GM12878 (cell line): ENCODE measurements around the gene CADM2. TPM values are rescaled to one million over a fixed set of nuclear protein-coding genes. Genes with fewer than 3 reads are reported as not detected.

Experiments used
- ATAC-seq: fragments of 200-7000 bp; cut with Tn5 transposase; 3 replicates; pipeline ENCODE4 v1.9.1; 2020; ENCODE audit warnings: mild to moderate bottlenecking, moderate library complexity
- BruUV-seq: library from RNA; stranded (reverse); fragments of 400-500 nt; replicated peaks from 2 replicates; lab custom pipeline; 2021; lab: Mats Ljungman, UMichigan
- CTCF ChIA-PET: fragments of 300-600 bp; sonication (Branson Sonifier 250); formaldehyde crosslinking; extraction: SDS; loops from one replicate; lab custom pipeline; 2021; ENCODE audit warnings: inconsistent platforms; lab: Yijun Ruan, JAX
- POLR2A ChIA-PET: fragments of 350-600 bp; formaldehyde crosslinking; extraction: SDS; loops from one replicate; lab custom pipeline; 2021; ENCODE audit warnings: inconsistent platforms; lab: Charles Lee
- RAD21 ChIA-PET: fragments of 300-600 bp; sonication (Branson Sonifier 250); formaldehyde crosslinking; loops from one replicate; lab custom pipeline; 2023; ENCODE audit warnings: antibody characterized with exemption; ENCODE audit not compliant: unreplicated experiment; lab: Charles Lee
- SMC1A ChIA-PET: fragments of 300-600 bp; sonication (Branson Sonifier 250); formaldehyde crosslinking; loops from one replicate; lab custom pipeline; 2023; ENCODE audit not compliant: unreplicated experiment, uncharacterized antibody; lab: Charles Lee
- DNase-seq: peaks from one replicate; pipeline ENCODE4 v3.0.0-alpha.2; 2011; ENCODE audit warnings: low read depth, low spot score
- FAIRE-seq: peaks from 3 replicates; lab custom pipeline; 2011; peaks lifted over from hg19 to GRCh38; lab: Jason Lieb, UNC
- H2AFZ ChIP-seq: 2 replicates; pipeline ENCODE4 v1.6.0; 2011; ENCODE audit warnings: low read depth, low read length, control low read depth; ENCODE audit not compliant: control insufficient read depth
- H3K27ac ChIP-seq: 2 replicates; pipeline ENCODE4 v1.5.1; 2011; ENCODE audit warnings: control low read depth; ENCODE audit not compliant: control insufficient read depth, insufficient read depth
- H3K27me3 ChIP-seq, 2 experiments: replicated peaks in 1 of 2; 2 replicates each; pipeline versions ENCODE4 v1.6.0 to v1.6.1; 2011; ENCODE audit warnings: low read length in 1 of 2; ENCODE audit not compliant: control insufficient read depth in 2 of 2, insufficient read depth in 2 of 2
- H3K36me3 ChIP-seq, 2 experiments: 2 replicates each; pipeline ENCODE4 v1.5.1; 2011; ENCODE audit warnings: low read length in 1 of 2; ENCODE audit not compliant: control insufficient read depth in 2 of 2, insufficient read depth in 2 of 2
- H3K4me1 ChIP-seq: 2 replicates; pipeline ENCODE4 v1.6.1; 2011; ENCODE audit warnings: mild to moderate bottlenecking, low read length, moderate library complexity, mixed read lengths; ENCODE audit not compliant: control insufficient read depth, insufficient read depth
- H3K4me2 ChIP-seq: 2 replicates; pipeline ENCODE4 v1.6.0; 2011; ENCODE audit warnings: control low read depth; ENCODE audit not compliant: control insufficient read depth, insufficient read depth
- H3K4me3 ChIP-seq: fragments of 200-600 bp; sonication (generic); 2 replicates; pipeline ENCODE4 v1.5.1; 2016
- H3K79me2 ChIP-seq: 2 replicates; pipeline ENCODE4 v1.6.0; 2011; ENCODE audit warnings: low read length; ENCODE audit not compliant: control insufficient read depth, insufficient read depth
- H3K9ac ChIP-seq: 2 replicates; pipeline ENCODE4 v1.8.0; 2011; ENCODE audit warnings: low read length, control low read depth, mixed read lengths; ENCODE audit not compliant: control insufficient read depth, insufficient read depth
- H3K9me3 ChIP-seq: replicated peaks from 3 replicates; pipeline ENCODE4 v1.5.1; 2011; ENCODE audit warnings: mild to moderate bottlenecking, low read length; ENCODE audit not compliant: control insufficient read depth, insufficient read depth
- H4K20me1 ChIP-seq: 2 replicates; pipeline ENCODE4 v1.6.0; 2011; ENCODE audit not compliant: control insufficient read depth, insufficient read depth
- ATF2 ChIP-seq: IDR thresholded peaks from 2 replicates; pipeline ENCODE4 v1.6.1; 2012; ENCODE audit warnings: low read length, inconsistent platforms
- EED ChIP-seq: sonication (generic); IDR thresholded peaks from 2 replicates; pipeline ENCODE4 v1.6.1; 2016; ENCODE audit warnings: antibody characterized with exemption, low read depth
- NFYA ChIP-seq: IDR thresholded peaks from 2 replicates; pipeline ENCODE4 v1.6.1; 2011; ENCODE audit warnings: low read depth, mild to moderate bottlenecking, low read length, improper control_type of control experiment, borderline replicate concordance
- RAD51 ChIP-seq: fragments of 450-650 bp; IDR thresholded peaks from 2 replicates; pipeline ENCODE4 v1.6.1; 2016; ENCODE audit warnings: moderate library complexity, mild to moderate bottlenecking, inconsistent platforms
- ZBTB4 ChIP-seq: fragments of 450-650 bp; formaldehyde crosslinking; IDR thresholded peaks from 2 replicates; pipeline ENCODE4 v1.4.0; 2022; ENCODE audit warnings: mild to moderate bottlenecking, moderate library complexity
- WGBS: methylation state at CpG from one replicate; pipeline ENCODE4 v1.1.6; 2016; ENCODE audit warnings: low lambda C conversion rate; ENCODE audit not compliant: insufficient replicate concordance, insufficient coverage; ENCODE audit errors: missing lambda C conversion rate; 5-methylcytosine and 5-hydroxymethylcytosine counted together
- in situ Hi-C: fragments of 300-500 bp; cut with MboI; formaldehyde crosslinking; loops from 9 replicates; pipeline ENCODE4 v1.14.3; 2018; ENCODE audit warnings: mixed read lengths
- intact Hi-C: fragments of 100-400 bp; cut with micrococcal nuclease; formaldehyde crosslinking; loops from one replicate; pipeline ENCODE4 v1.14.2; 2022; ENCODE audit not compliant: unreplicated experiment
- polyA plus RNA-seq, 11 experiments: library from polyadenylated mRNA; depleted of rRNA in 4 of 11; unstranded in 6 of 11; stranded (reverse) in 5 of 11; fragments of >200 nt; fragmentation: Nextera tagmentation in 4 of 11; fragmentation: Illumina TruSeq in 1 of 11; extraction: Ambion mirVana in 4 of 11; extraction: Trizol in 1 of 11; gene quantifications; 1 replicate in 1 of 11; 2 replicates in 10 of 11; pipeline versions ENCODE4 v1.2.1 to v1.2.3, GENCODE V29; 2011 to 2016; ENCODE audit warnings: inconsistent platforms in 2 of 11, missing spikeins in 2 of 11, low read depth in 1 of 11
- total RNA-seq, 4 experiments: library from RNA; depleted of rRNA in 3 of 4; stranded (reverse); fragments of >200 nt in 3 of 4; fragmentation: Illumina TruSeq in 1 of 4; extraction: Trizol in 1 of 4; gene quantifications; 2 replicates each; pipeline versions ENCODE4 v1.2.1 to v1.2.3, GENCODE V29; 2013 to 2021

Gene CADM2
- total and polyA plus RNA-seq, 10 of the 15 experiments (the other 5 are each of a cell fraction or from before 2014, with no cell fraction given), result 0.13 TPM; not detected in 9

- ChIA-PET POLR2A (no interaction called here), CTCF (no interaction called here), RAD21 (no interaction called here), SMC1A (no interaction called here)
- WGBS, result 58% methylated on average over 5 of the region's 5 CpGs
- Histone ChIP-seq H3K27ac (no peak overlapping the region), H3K79me2 (no peaks in the 10 kb centered on the region), H3K4me2 (no peak overlapping the region), H3K36me3 (no peaks in the 10 kb centered on the region), H2AFZ (no peak overlapping the region), H3K4me3 (no peak overlapping the region), H3K9me3 (no peaks in the 10 kb centered on the region), H3K9ac (no peak overlapping the region), H3K27me3 (no peaks in the 10 kb centered on the region), H4K20me1 (no peaks in the 10 kb centered on the region), H3K4me1 (no peaks in the 10 kb centered on the region)
- intact Hi-C loops, result no loop called here
- in situ Hi-C loops, result no loop called here
- no TSS peak for BruUV-seq
- FAIRE-seq (no peak), DNase-seq (no peak), ATAC-seq (no peak)
- no peak for TF ChIP-seq RAD51
- TF ChIP-seq EED, result no peak
- TF ChIP-seq ATF2, result no peak
- no peak for TF ChIP-seq NFYA
- no peak for TF ChIP-seq ZBTB4 (CRISPR knock-in tag)
Measured at GRCh38 chr3:86056962-86057361, 1098.2 kb downstream of the CADM2 start.
